ENCODE measurements around the gene CLK1.
"Not testable (repeated sequence)": the region's sequence is repeated elsewhere in the genome, so short reads cannot be mapped to it uniquely, and the experiment has no call there.

The CLK1 gene

DNA sequence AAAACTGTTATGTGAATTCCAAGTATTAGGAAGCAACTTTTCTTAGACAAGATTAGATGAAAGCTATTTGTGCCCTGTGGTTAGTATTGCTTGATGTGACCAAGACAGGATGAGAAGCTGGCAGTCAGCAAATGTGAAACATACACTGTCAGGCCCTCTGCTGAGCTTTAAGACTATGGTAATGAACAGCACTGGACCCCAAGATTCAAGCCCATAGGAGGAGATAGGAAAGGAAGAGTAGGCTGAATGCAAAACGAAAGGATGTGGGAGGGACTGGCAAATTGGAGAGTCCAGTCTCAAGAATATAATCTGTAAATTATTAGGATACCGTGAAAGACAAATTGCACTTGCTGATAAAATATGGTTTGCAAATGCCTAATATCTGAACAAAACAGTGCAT is 36.4 kb downstream of the CLK1 start:
- intact Hi-C loops (cut with DNase I; ENCODE audit: low total_unique reads) = no loop called here
- Histone ChIP-seq H3K27ac (no peak overlapping the region), H3K27me3 (no peaks in the 10 kb centered on the region), H3K4me3 (no peak overlapping the region), H3K4me1 (no peaks in the 10 kb centered on the region), H3K9me3 (no peaks in the 10 kb centered on the region), H3K36me3 (peaks cover 0 to 24% (median 7%) of the 10 kb centered on the region in 3 donors)
- no peak for DNase-seq
- TF ChIP-seq, protein P1, sequence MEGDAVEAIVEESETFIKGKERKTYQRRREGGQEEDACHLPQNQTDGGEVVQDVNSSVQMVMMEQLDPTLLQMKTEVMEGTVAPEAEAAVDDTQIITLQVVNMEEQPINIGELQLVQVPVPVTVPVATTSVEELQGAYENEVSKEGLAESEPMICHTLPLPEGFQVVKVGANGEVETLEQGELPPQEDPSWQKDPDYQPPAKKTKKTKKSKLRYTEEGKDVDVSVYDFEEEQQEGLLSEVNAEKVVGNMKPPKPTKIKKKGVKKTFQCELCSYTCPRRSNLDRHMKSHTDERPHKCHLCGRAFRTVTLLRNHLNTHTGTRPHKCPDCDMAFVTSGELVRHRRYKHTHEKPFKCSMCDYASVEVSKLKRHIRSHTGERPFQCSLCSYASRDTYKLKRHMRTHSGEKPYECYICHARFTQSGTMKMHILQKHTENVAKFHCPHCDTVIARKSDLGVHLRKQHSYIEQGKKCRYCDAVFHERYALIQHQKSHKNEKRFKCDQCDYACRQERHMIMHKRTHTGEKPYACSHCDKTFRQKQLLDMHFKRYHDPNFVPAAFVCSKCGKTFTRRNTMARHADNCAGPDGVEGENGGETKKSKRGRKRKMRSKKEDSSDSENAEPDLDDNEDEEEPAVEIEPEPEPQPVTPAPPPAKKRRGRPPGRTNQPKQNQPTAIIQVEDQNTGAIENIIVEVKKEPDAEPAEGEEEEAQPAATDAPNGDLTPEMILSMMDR (IDR thresholded peaks at IDR 0.05) = no peak

DNA sequence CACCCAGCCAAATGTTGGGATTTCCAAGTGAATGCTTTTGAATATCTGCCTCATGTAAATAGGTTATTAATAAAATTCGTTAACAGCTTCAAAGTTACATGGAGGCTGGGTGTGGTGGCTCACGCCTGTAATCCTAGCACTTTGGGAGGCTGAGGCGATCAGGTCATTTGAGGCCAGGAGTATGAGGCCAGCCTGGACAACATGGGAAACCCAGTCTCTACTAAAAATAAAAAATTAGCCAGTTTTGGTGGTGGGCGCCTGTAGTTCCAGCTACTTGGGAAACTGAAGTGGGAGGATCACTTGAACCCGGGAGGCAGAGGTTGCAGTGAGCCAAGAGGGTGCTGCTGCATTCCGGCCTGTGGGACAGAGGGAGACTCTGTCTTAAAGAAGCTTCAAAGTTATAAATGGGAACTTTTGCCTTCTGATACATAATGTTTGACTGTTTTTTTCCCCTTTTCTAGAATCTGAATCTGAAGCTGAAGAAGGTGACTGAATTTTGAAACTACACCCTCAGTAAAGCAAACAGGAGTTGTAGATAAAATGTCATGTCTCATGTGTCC is 42.7 kb downstream of the CLK1 start:
- Histone ChIP-seq H3K27me3 (no peaks in the 10 kb centered on the region), H3K27ac (no peak overlapping the region), H3K9me3 (no peaks in the 10 kb centered on the region), H3K36me3 (peaks cover 53 to 69% (median 57%) of the 10 kb centered on the region in 3 donors), H3K4me1 (no peaks in the 10 kb centered on the region), H3K4me3 (no peak overlapping the region)
- DNase-seq = no peak
- intact Hi-C loops (cut with DNase I; ENCODE audit: low total_unique reads) = no loop called here
- TF ChIP-seq, protein P1 (IDR thresholded peaks at IDR 0.05) = no peak

DNA sequence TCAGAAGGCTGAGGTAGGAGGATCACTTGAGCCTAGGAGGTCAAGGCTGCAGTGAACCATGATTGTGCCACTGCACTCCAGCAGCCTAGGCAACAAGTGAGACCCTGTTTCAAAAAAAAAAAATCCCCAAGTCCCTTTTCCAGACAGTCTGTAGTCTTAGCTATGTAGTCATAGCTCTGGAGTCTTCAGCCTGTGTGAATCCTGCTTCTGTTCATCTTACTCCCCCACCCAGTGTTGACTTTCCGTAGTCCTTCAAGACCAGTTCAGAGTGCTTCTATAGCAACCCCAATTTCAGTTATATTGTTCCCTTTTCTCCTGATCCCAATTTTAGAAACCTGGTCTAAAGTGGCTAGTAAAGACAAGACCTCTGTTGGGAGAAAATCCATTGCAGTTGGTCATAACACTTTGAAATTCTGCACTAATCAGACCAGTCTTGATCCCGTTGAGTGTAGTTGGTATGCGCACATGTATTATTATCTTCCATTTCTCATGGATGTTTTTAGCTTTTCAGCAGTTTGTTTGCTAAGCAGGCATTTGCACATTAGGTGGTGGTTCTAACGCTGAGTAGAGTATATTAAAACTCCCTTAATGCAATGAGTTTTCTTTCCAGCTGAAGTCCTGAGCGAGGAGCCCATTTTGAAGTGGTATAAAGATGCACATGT is 43.8 kb downstream of the CLK1 start:
- intact Hi-C loops (cut with DNase I; ENCODE audit: low total_unique reads) = no loop called here
- Histone ChIP-seq H3K4me3 (no peak overlapping the region), H3K36me3 (peaks cover 63 to 79% (median 67%) of the 10 kb centered on the region in 3 donors), H3K9me3 (no peaks in the 10 kb centered on the region), H3K27me3 (no peaks in the 10 kb centered on the region), H3K4me1 (peaks cover 0 to 3% (median 0%) of the 10 kb centered on the region in 4 donors), H3K27ac (no peak overlapping the region)
- TF ChIP-seq, protein P1 (IDR thresholded peaks at IDR 0.05) = no peak
- no peak for DNase-seq

DNA sequence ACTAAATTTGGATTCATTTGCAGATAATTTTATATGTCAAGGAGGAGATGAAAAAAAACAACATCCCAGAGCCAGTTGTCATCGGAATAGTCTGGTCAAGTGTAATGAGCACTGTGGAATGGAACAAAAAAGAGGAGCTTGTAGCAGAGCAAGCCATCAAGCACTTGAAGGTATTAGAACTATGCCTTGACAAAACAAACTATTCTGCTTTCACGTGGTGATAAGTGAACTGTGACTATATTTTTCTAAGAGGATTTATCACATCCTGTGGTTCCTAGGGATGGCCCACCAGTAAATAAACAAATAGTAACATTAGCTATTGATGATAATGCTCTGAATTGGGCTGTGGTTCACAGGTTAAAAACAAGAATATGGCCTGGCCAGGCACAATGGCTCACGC is 45.7 kb downstream of the CLK1 start:
- peaks cover 75 to 84% (median 83%) of the 10 kb centered on the region in 3 donors for H3K36me3 ChIP-seq
- H3K27me3 ChIP-seq; intact Hi-C loops (cut with DNase I; ENCODE audit: low total_unique reads); H3K27ac ChIP-seq; H3K9me3 ChIP-seq; H3K4me3 ChIP-seq; DNase-seq: not testable (repeated sequence)
- peaks cover 0 to 20% (median 15%) of the 10 kb centered on the region in 4 donors for H3K4me1 ChIP-seq

DNA sequence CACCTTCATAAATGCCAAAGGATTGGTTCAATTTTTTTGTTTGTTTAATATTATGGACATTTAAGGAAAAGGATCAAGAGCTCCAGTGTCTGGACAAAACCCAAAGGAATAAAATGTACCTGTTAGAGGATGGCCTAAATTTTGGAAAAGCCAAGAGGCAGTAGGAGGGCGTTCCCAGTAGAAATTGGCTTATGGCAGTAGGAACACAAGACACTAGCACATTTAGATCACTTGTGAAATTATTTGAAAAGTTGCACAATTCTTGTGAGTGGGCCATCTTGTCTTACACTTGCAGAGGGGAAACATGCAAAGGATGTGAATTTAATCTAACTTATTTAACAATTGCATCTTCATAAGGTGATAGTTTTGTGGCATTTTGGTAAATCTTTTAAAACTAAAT is 49.5 kb downstream of the CLK1 start:
- intact Hi-C loops (cut with DNase I; ENCODE audit: low total_unique reads) = loop anchor here (5.0 kb wide), 2 partner anchors 47 to 257 kb away; partner anchors contain the start of genes CLK1, HYCC2 and NDUFB3
- TF ChIP-seq, protein P1 (IDR thresholded peaks at IDR 0.05) = no peak
- DNase-seq = no peak
- Histone ChIP-seq H3K4me3 (no peak overlapping the region), H3K27me3 (no peaks in the 10 kb centered on the region), H3K27ac (no peak overlapping the region), H3K9me3 (no peaks in the 10 kb centered on the region), H3K36me3 (peaks cover 54 to 67% (median 63%) of the 10 kb centered on the region in 3 donors), H3K4me1 (peaks cover 0 to 42% (median 32%) of the 10 kb centered on the region in 4 donors)

DNA sequence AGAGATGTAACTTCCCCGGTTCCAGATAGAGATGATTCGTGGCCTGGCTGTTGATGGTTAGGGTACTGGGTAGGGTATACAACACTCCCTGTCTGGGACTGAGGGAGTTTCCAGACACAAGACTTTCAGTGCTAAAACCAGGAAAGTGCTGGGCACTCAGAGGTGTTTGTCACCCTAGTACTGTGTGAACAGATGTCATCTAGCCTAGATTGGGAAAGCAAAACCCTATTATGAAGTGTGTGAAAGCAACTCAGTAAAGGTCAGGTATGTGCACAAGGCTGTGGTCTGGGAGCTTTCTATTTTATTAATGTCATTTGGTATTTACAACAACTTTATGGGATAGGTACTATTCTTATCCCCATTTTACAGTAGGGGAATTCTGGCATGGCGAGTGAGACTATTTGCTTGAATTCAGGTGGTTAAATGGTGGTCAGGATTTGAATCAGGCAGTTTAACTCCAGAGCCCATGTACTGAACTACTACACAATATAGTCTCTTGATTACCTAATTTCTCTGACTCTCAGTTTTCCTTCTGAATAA is 50.1 kb downstream of the CLK1 start:
- intact Hi-C loops (cut with DNase I; ENCODE audit: low total_unique reads) = loop anchor here (5.0 kb wide), 2 partner anchors 48 to 258 kb away; partner anchors contain the start of genes CLK1, HYCC2 and NDUFB3
- TF ChIP-seq, protein P1 (IDR thresholded peaks at IDR 0.05) = no peak
- peaks cover 48 to 61% (median 57%) of the 10 kb centered on the region in 3 donors for H3K36me3 ChIP-seq
- H3K9me3 ChIP-seq = no peaks in the 10 kb centered on the region
- peaks cover 0 to 46% (median 34%) of the 10 kb centered on the region in 4 donors for H3K4me1 ChIP-seq
- no peaks in the 10 kb centered on the region for H3K27me3 ChIP-seq
- no peak for DNase-seq
- no peak overlapping the region for H3K4me3 ChIP-seq
- H3K27ac ChIP-seq = peak overlapping the region in 1 of 2 donors; percentile 12

Data from tibial artery (tissue), 4 donors.